Endodermal cell (in vitro differentiated cells): ENCODE measurements around the gene CDK1. TPM values are rescaled to one million over a fixed set of nuclear protein-coding genes. Genes with fewer than 3 reads are reported as not detected.
A peak's percentile ranks its signal among the peaks of the same experiment; 100 is the strongest.

ENCODE experiments used
- DNase-seq: peaks from one replicate; pipeline ENCODE4 v3.0.0-alpha.2; 2017
- H3K27ac ChIP-seq: 2 replicates; pipeline ENCODE4 v1.5.1; 2013; ENCODE audit warnings: mild to moderate bottlenecking, low read depth, low read length, moderate library complexity
- H3K27me3 ChIP-seq: 2 replicates; pipeline ENCODE4 v1.6.1; 2013; ENCODE audit warnings: mild to moderate bottlenecking, low read length, moderate library complexity; ENCODE audit not compliant: insufficient read depth, control insufficient read depth, poor library complexity, severe bottlenecking
- H3K36me3 ChIP-seq: 2 replicates; pipeline ENCODE4 v1.7.0; 2013; ENCODE audit warnings: mild to moderate bottlenecking, low read length, moderate library complexity; ENCODE audit not compliant: control insufficient read depth, insufficient read depth
- H3K4me1 ChIP-seq: one replicate; pipeline ENCODE4 v1.7.0; 2013; ENCODE audit warnings: low read length; ENCODE audit not compliant: control insufficient read depth, insufficient read depth
- H3K4me3 ChIP-seq: 2 replicates; pipeline ENCODE4 v1.5.1; 2013; ENCODE audit warnings: mild to moderate bottlenecking, low read length, moderate library complexity
- H3K9ac ChIP-seq: 2 replicates; pipeline ENCODE4 v1.6.1; 2013; ENCODE audit warnings: mild to moderate bottlenecking, low read length, moderate library complexity; ENCODE audit not compliant: poor library complexity, severe bottlenecking; ENCODE audit errors: extremely low read depth
- H3K9me3 ChIP-seq: 2 replicates; pipeline ENCODE4 v1.6.1; 2013; ENCODE audit warnings: mild to moderate bottlenecking, low read length, moderate library complexity; ENCODE audit not compliant: control insufficient read depth
- H3K27ac Mint-ChIP-seq: 2 replicates; pipeline ENCODE4 v1.8.0; 2020; ENCODE audit warnings: mixed read lengths
- H3K27me3 Mint-ChIP-seq: 2 replicates; pipeline ENCODE4 v1.8.0; 2021; ENCODE audit warnings: mild to moderate bottlenecking, mixed read lengths; ENCODE audit not compliant: insufficient read depth
- H3K36me3 Mint-ChIP-seq: 2 replicates; pipeline ENCODE4 v1.8.0; 2020; ENCODE audit warnings: low read depth, mixed read lengths
- H3K4me1 Mint-ChIP-seq: 2 replicates; pipeline ENCODE4 v1.8.0; 2020; ENCODE audit warnings: mixed read lengths
- H3K4me3 Mint-ChIP-seq: 2 replicates; pipeline ENCODE4 v1.8.0; 2020; ENCODE audit warnings: mild to moderate bottlenecking, moderate library complexity, mixed read lengths
- H3K9me3 Mint-ChIP-seq: 2 replicates; pipeline ENCODE4 v1.8.0; 2020; ENCODE audit warnings: mild to moderate bottlenecking, mixed read lengths
- WGBS, 2 experiments: methylation state at CpG; one replicate each; pipeline versions ENCODE4 v1.1.5 to v1.1.7; 2013; ENCODE audit warnings: missing lambda C conversion rate in 2 of 2, mixed read lengths in 1 of 2; ENCODE audit not compliant: insufficient coverage in 1 of 2, insufficient read length in 1 of 2; 5-methylcytosine and 5-hydroxymethylcytosine counted together
- total RNA-seq, 2 donors: library from RNA; stranded (reverse); fragmentation: NEBNext Ultra II Directional in 1 of 2; extraction: Animal tissue kit (Norgen Biotek cat#: 25700) in 1 of 2; gene quantifications; 2 replicates in 1 of 2; 3 replicates in 1 of 2; pipeline ENCODE4 v1.2.1, GENCODE V29; 2021
- TF ChIP-seq, protein P1 (sequence below): fragments of 200-600 bp; sonication (generic); conservative IDR thresholded peaks from 2 replicates; pipeline ENCODE4 v1.5.0; 2021; ENCODE audit warnings: antibody characterized with exemption, mild to moderate bottlenecking

The CDK1 gene
- total RNA-seq, 2 donors from 2014 or later = 78.3 to 145 TPM

GRCh38 chr10:60777696-60778213 is 523 bp upstream of the CDK1 start:
- 40 to 61% methylated on average over 1 to 9 of the region's 9 CpGs for WGBS, 2 experiments
- Histone ChIP-seq H3K27ac (no peak overlapping the region), H3K9me3 (no peaks in the 10 kb centered on the region), H3K27me3 (no peaks in the 10 kb centered on the region), H3K4me3 (peak overlapping the region; percentile 94), H3K4me1 (no peaks in the 10 kb centered on the region), H3K9ac (no peak overlapping the region), H3K36me3 (peaks cover 7% of the 10 kb centered on the region)
- H3K9me3 Mint-ChIP-seq = peaks cover 2% of the 10 kb centered on the region
- H3K27me3 Mint-ChIP-seq = no peaks in the 10 kb centered on the region
- peak overlapping the region; percentile 97 for H3K4me3 Mint-ChIP-seq
- peaks cover 19% of the 10 kb centered on the region for H3K4me1 Mint-ChIP-seq
- H3K36me3 Mint-ChIP-seq = peaks cover 11% of the 10 kb centered on the region
- TF ChIP-seq, protein P1, sequence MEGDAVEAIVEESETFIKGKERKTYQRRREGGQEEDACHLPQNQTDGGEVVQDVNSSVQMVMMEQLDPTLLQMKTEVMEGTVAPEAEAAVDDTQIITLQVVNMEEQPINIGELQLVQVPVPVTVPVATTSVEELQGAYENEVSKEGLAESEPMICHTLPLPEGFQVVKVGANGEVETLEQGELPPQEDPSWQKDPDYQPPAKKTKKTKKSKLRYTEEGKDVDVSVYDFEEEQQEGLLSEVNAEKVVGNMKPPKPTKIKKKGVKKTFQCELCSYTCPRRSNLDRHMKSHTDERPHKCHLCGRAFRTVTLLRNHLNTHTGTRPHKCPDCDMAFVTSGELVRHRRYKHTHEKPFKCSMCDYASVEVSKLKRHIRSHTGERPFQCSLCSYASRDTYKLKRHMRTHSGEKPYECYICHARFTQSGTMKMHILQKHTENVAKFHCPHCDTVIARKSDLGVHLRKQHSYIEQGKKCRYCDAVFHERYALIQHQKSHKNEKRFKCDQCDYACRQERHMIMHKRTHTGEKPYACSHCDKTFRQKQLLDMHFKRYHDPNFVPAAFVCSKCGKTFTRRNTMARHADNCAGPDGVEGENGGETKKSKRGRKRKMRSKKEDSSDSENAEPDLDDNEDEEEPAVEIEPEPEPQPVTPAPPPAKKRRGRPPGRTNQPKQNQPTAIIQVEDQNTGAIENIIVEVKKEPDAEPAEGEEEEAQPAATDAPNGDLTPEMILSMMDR = no peak
- peak overlapping the region; percentile 98 for H3K27ac Mint-ChIP-seq
- no peak for DNase-seq

DNA sequence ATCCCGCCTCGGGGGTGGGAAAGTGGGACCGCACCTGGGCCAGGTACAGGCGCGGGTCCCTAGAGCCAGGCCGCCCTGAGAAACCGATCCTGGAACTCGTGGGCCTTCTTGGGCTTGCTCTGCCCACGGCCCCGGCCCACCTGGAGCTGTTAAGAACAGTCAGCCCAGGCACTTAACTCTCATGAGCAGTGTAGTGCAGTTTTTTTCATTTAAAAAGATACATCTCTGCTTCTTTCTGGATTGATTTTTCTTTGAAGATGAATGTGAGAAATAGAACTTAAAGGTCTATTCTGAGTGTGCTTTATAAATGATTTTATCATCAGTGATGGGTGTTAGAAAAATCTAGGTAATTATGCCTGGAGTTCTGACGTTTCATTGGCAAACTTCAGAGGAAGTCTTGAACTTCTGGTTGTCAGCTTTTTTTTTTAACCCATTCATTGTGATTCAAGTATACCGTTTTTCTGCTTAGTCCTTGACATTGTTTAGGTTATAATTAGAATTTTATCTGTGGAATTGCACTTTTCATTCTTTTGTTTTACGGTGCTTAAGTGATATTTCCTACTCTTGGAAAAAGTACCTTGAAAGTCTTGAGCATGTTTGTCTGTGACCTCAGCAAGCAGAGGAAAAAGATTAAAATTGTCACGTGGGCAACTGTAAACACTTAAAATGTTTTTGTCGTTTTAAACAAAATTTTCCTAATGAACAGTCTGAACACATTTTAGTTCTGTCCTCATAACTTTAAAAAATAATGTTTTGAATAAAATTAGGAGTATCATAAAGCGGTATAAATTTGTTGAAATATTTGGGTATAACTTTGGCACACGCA is 906 bp downstream of the CDK1 start:
- Histone ChIP-seq H3K4me3 (peak overlapping the region; percentile 94), H3K27ac (peak overlapping the region; percentile 12), H3K36me3 (peaks cover 22% of the 10 kb centered on the region), H3K27me3 (no peaks in the 10 kb centered on the region), H3K9me3 (no peaks in the 10 kb centered on the region), H3K4me1 (no peaks in the 10 kb centered on the region), H3K9ac (peak overlapping the region; percentile 87)
- peak overlapping the region; percentile 97 for H3K4me3 Mint-ChIP-seq
- 2 to 8% methylated on average over 3 to 17 of the region's 17 CpGs for WGBS, 2 experiments
- H3K27me3 Mint-ChIP-seq = no peaks in the 10 kb centered on the region
- TF ChIP-seq, protein P1 = no peak
- peaks cover 21% of the 10 kb centered on the region for H3K36me3 Mint-ChIP-seq
- H3K4me1 Mint-ChIP-seq = peaks cover 19% of the 10 kb centered on the region
- peaks cover 2% of the 10 kb centered on the region for H3K9me3 Mint-ChIP-seq
- peak overlapping the region; percentile 52 for H3K27ac Mint-ChIP-seq
- DNase-seq = no peak

DNA sequence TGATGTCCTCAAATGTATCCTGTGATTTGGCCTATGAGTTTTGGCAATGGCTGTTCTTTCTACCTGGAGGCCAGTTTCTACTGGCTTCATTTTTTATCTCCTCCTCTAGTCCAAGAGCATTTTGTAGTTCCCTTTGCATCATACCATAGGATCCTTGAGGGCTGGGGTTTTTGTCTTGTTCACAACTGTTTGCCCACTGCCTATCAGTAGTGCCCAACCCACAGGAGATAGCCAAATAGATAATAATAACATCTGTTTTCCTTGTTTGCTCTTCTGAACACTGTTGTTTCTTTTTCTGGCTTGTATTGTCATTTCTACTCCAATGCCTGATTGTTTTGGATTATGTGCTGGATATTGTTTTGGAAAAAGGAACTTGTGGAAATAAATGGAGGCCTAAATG is 3.4 kb downstream of the CDK1 start:
- Histone ChIP-seq H3K27ac (no peak overlapping the region), H3K4me3 (peak overlapping the region; percentile 94), H3K9me3 (no peaks in the 10 kb centered on the region), H3K27me3 (no peaks in the 10 kb centered on the region), H3K4me1 (no peaks in the 10 kb centered on the region), H3K9ac (no peak overlapping the region), H3K36me3 (peaks cover 46% of the 10 kb centered on the region)
- H3K27me3 Mint-ChIP-seq = no peaks in the 10 kb centered on the region
- H3K9me3 Mint-ChIP-seq = peaks cover 2% of the 10 kb centered on the region
- peaks cover 19% of the 10 kb centered on the region for H3K4me1 Mint-ChIP-seq
- TF ChIP-seq, protein P1 = no peak
- H3K27ac Mint-ChIP-seq = peak overlapping the region; percentile 47
- DNase-seq = no peak
- H3K36me3 Mint-ChIP-seq = peaks cover 40% of the 10 kb centered on the region
- H3K4me3 Mint-ChIP-seq = peak overlapping the region; percentile 37
